HG03196 (cell line): ENCODE measurements around the gene CEP250.

ENCODE experiments used
- ATAC-seq: cut with Tn5 transposase; IDR thresholded peaks from one replicate; pipeline ENCODE4 v1.9.1; 2021; ENCODE audit not compliant: unreplicated experiment

Gene CEP250

DNA sequence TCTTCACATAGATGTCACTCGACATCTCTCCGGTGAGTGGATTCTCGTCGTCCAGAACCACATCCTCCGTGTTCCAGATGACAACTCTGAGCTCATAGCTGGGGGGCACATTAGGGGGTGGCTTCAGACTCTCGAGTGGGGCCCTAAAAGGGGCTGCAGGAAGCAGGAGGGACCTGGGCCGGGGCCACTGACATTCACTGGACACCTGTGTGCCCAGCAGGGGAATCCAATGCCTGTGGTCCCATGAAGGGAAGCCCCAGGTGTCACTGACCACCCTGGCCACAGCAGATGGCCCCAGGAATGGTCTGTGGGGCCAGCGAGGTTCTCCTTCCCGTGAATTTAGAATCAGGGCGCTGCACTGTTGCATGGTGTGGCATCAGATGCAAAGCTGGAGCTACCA, 105.1 kb downstream of the CEP250 start:
- ATAC-seq = no peak

DNA sequence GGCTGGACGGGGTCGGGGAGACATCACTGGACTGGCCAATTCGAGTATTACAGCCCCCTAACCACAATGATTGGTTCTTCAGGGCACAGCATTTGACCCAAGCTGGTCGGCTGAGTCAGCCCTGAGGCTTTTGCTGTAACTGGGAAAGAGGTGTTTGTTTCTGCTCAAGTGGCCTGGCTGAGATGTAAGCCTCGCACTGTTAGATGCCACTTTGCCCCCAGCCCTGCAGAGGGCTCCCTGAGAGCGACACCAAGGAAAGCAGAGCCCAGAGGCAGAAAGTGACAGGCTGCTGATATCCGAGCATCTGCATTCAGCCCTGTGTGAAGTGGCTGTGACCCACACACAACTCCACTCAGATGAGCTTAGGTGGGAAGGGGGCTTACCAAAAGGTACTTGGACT, 105.9 kb downstream of the CEP250 start:
- ATAC-seq = no peak

DNA sequence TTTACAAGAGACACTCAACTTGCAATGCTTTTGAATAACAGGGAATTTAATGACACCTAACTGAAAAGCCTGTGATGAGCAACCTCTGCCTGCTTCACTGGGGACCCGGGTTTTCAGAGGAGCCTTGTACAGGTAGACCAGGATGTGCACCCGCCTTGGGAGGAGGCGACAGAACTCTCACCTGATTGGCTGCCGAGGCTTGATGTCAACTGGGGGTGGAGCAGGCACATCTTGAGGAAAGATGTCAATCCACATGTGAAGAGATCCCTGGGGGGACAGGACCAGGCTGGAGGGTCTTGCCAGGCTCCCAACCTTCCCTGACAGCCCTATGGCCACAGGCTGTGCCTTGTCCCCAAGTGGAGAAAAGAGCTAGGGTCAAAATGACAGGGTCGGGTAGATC, 106.3 kb downstream of the CEP250 start:
- no peak for ATAC-seq

DNA sequence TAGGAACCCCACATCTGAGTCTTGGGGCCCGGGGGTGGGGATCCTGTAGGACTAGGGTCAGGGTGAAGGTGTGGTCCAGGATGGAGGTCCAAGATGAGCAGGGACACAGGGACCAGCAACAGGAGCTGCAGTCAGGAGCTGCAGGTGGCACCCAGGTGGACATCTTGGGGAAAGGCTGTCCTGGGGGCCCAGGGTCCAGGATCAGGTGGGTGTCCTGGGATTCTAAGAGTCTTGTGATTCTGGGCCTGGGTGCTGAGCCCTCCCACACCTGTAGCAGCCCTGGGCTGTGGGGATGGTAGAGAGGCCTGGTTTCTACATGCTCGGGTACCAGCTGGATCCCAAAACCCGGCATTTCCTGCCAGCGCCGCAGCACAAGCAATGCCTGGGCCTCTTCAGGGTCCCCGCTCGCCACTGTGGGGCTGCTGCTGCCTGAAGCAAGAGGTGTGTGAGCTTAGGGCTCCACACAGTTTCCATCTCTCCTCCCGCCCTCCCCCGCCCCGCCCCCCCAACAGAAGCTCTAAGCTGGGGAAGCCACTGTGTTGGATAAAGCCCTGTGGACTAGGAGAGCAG, 107.2 kb downstream of the CEP250 start:
- ATAC-seq = no peak

DNA sequence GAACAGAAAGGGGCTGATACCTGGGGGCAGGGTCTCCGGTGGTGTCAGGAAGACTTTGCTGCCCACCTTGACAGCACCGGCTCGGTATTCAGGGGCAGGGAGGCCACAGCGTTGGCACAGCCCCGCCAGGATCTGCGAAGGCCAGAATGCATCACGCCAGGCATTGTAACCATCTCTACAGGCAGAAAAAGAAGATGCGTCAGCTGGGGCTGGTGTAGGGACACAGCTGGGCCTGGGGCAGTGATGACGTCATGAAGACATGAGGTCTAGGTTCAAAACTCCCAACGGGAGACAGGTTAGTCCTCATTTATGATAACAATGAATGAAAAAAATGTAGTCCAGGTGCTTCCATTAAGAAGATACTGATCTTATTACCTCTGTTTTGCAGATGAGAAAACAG, 108.4 kb downstream of the CEP250 start:
- no peak for ATAC-seq

DNA sequence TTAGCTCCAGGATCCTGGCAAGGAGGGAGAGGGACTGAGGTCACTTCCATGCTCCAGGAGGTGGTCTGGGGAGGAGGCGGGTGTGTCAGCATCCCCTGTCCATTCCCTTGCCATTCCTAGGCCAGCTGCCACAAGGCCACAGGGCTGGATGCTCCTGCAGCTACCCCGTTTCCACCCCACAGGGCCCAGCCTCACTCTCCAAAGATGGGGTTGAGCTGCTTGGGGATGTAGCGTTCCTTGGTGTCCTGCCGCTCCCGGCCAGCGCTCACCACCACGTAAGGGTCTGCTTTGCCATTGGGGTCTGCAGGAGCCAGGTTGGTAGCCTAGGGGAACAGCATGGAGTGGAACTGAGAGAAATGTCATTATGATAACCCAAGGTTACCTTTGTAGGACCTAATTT, 109.5 kb downstream of the CEP250 start:
- ATAC-seq = no peak

DNA sequence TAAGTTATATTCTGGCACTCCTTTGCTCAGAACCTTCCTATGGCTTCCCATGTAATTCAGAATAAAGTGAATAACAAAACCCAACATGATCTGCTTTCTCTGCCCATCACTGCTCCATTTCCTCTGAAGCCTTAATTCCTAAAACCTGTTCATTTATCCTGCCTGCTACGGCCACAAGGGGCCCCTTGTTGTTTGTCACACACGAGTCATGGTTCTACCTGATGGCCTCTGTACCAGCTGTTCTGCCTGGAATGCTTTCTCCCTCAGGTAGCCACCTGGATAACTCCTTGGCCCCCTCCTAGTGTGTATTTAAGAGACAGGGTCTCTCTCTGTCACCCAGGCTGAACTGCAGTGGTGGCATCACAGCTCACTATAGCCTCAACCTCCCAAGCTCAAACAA, 113.2 kb downstream of the CEP250 start:
- no peak for ATAC-seq
